Endothelial cell of umbilical vein (primary cell): ENCODE results near the gene CLASP2. TPM values are rescaled to one million over a fixed set of nuclear protein-coding genes. Genes with fewer than 3 reads are reported as not detected.

Experiments
- BruUV-seq: library from RNA; stranded (reverse); fragments of 400-500 nt; replicated peaks from 2 replicates; lab custom pipeline; 2021; lab: Mats Ljungman, UMichigan
- CTCF ChIA-PET: fragments of 300-600, 350-600 bp; sonication (Branson Sonifier 250); formaldehyde crosslinking; loops from one replicate; lab custom pipeline; 2021; ENCODE audit warnings: antibody characterized with exemption, inconsistent platforms; lab: Charles Lee
- POLR2A ChIA-PET: fragments of 300-600, 350-600 bp; sonication (Branson Sonifier 250); formaldehyde crosslinking; loops from one replicate; lab custom pipeline; 2021; ENCODE audit warnings: antibody characterized with exemption, inconsistent platforms; lab: Charles Lee
- DNase-seq: peaks from one replicate; pipeline ENCODE4 v3.0.0-alpha.2; 2011; ENCODE audit warnings: low read depth, low spot score
- FAIRE-seq: peaks from 2 replicates; lab custom pipeline; 2011; peaks lifted over from hg19 to GRCh38; lab: Jason Lieb, UNC
- H2AFZ ChIP-seq: 2 replicates; pipeline ENCODE4 v1.6.0; 2012; ENCODE audit warnings: low read depth, low read length, control low read depth, inconsistent platforms
- H3K27ac ChIP-seq: 2 replicates; pipeline ENCODE4 v1.5.1; 2011; ENCODE audit warnings: low read depth, mild to moderate bottlenecking, control low read depth, low read length, moderate library complexity; ENCODE audit not compliant: insufficient read depth
- H3K27me3 ChIP-seq, 2 experiments: 2 replicates each; pipeline versions ENCODE4 v1.6.0 to v1.6.1; 2011; ENCODE audit warnings: low read length in 2 of 2, mixed read lengths in 1 of 2; ENCODE audit not compliant: control insufficient read depth in 2 of 2, insufficient read depth in 2 of 2
- H3K36me3 ChIP-seq, 2 experiments: 2 replicates in 1 of 2; 3 replicates in 1 of 2; pipeline ENCODE4 v1.5.1; 2011; ENCODE audit warnings: low read length in 2 of 2, mild to moderate bottlenecking in 1 of 2, moderate library complexity in 1 of 2; ENCODE audit not compliant: control insufficient read depth in 2 of 2, insufficient read depth in 2 of 2; ENCODE audit errors: extremely low read depth in 1 of 2
- H3K4me1 ChIP-seq: 3 replicates; pipeline ENCODE4 v1.5.1; 2011; ENCODE audit warnings: mild to moderate bottlenecking, low read length; ENCODE audit not compliant: control insufficient read depth, insufficient read depth; ENCODE audit errors: extremely low read depth
- H3K4me2 ChIP-seq: 2 replicates; pipeline ENCODE4 v1.6.1; 2011; ENCODE audit warnings: low read length, control low read depth, mixed read lengths; ENCODE audit not compliant: insufficient read depth
- H3K4me3 ChIP-seq, 3 experiments: fragments of 200-600 bp in 1 of 3; sonication (generic), shearing (Covaris generic) in 1 of 3; replicated peaks in 1 of 3; 2 replicates each; pipeline ENCODE4 v1.5.1; 2011 to 2016; ENCODE audit warnings: control low read depth in 3 of 3, low read length in 3 of 3, mild to moderate bottlenecking in 2 of 3, inconsistent platforms in 1 of 3, low read depth in 1 of 3, moderate library complexity in 1 of 3; ENCODE audit not compliant: insufficient read depth in 1 of 3
- H3K79me2 ChIP-seq: 2 replicates; pipeline ENCODE4 v1.6.0; 2012; ENCODE audit warnings: low read length, inconsistent platforms; ENCODE audit not compliant: control insufficient read depth, insufficient read depth
- H3K9ac ChIP-seq: replicated peaks from 2 replicates; pipeline ENCODE3; 2011; ENCODE audit warnings: low read length, control low read depth; ENCODE audit not compliant: insufficient read depth; ENCODE audit errors: extremely low read depth
- H3K9me1 ChIP-seq: replicated peaks from 3 replicates; pipeline ENCODE4 v1.6.0; 2011; ENCODE audit warnings: mild to moderate bottlenecking, low read length; ENCODE audit not compliant: control insufficient read depth, insufficient read depth; ENCODE audit errors: extremely low read depth
- H3K9me3 ChIP-seq: replicated peaks from 2 replicates; pipeline ENCODE4 v1.5.1; 2012; ENCODE audit warnings: low read length, inconsistent platforms; ENCODE audit not compliant: control insufficient read depth, insufficient read depth
- H4K20me1 ChIP-seq: replicated peaks from 2 replicates; pipeline ENCODE3; 2011; ENCODE audit warnings: mild to moderate bottlenecking, low read length; ENCODE audit not compliant: control insufficient read depth, insufficient read depth; ENCODE audit errors: extremely low read depth
- CTCF ChIP-seq, 2 donors: IDR thresholded peaks; 1 replicate in 1 of 2; 2 replicates in 1 of 2; pipeline ENCODE4 v1.5.1; 2011; ENCODE audit warnings: low read length in 2 of 2, mild to moderate bottlenecking in 2 of 2, moderate library complexity in 2 of 2, control low read depth in 1 of 2, inconsistent platforms in 1 of 2, low read depth in 1 of 2; ENCODE audit not compliant: insufficient read depth in 1 of 2; ENCODE audit errors: extremely low read depth in 1 of 2
- EZH2 ChIP-seq: IDR thresholded peaks from 2 replicates; pipeline ENCODE4 v1.6.1; 2012; ENCODE audit warnings: borderline replicate concordance, low read depth, mild to moderate bottlenecking, moderate library complexity, low read length, inconsistent platforms; ENCODE audit not compliant: severe bottlenecking
- FOS ChIP-seq: IDR thresholded peaks from 2 replicates; pipeline ENCODE4 v1.6.1; 2011; ENCODE audit warnings: mild to moderate bottlenecking, low read length, moderate library complexity, borderline replicate concordance; ENCODE audit not compliant: insufficient read depth
- GATA2 ChIP-seq: IDR thresholded peaks from 2 replicates; pipeline ENCODE4 v1.7.0; 2011; ENCODE audit warnings: low read depth, mild to moderate bottlenecking, moderate library complexity, mixed read lengths, low read length; ENCODE audit not compliant: insufficient read length, insufficient read depth
- JUN ChIP-seq: IDR thresholded peaks from 2 replicates; pipeline ENCODE4 v1.6.1; 2011; ENCODE audit warnings: borderline replicate concordance, low read depth; ENCODE audit not compliant: insufficient read length, insufficient read depth
- MAX ChIP-seq: IDR thresholded peaks from 2 replicates; pipeline ENCODE4 v1.6.1; 2011; ENCODE audit not compliant: insufficient read depth, insufficient read length
- MYC ChIP-seq: IDR thresholded peaks from one replicate; pipeline ENCODE4 v1.6.1; 2011; ENCODE audit warnings: mild to moderate bottlenecking, low read depth, low read length
- POLR2A ChIP-seq: IDR thresholded peaks from 2 replicates; pipeline ENCODE4 v1.6.1; 2012; ENCODE audit warnings: low read depth, mild to moderate bottlenecking, control low read depth, low read length
- POLR2AphosphoS5 ChIP-seq: IDR thresholded peaks from 2 replicates; pipeline ENCODE4 v1.6.1; 2012; ENCODE audit warnings: low read depth, mild to moderate bottlenecking, control low read depth, low read length, moderate library complexity; ENCODE audit not compliant: insufficient read depth
- dilution Hi-C: fragments of 300-500 bp; cut with MboI; formaldehyde crosslinking; loops from one replicate; pipeline ENCODE4 v1.15.0; 2019; ENCODE audit warnings: low sequenced_read_pairs; ENCODE audit not compliant: extremely low pct_ligation_motif_present
- intact Hi-C: fragments of 100-400 bp; cut with micrococcal nuclease; formaldehyde crosslinking; loops from one replicate; pipeline ENCODE4 v1.10.0; 2022
- polyA plus RNA-seq, 4 experiments: library from polyadenylated mRNA; depleted of rRNA in 3 of 4; stranded (reverse) in 3 of 4; unstranded in 1 of 4; fragments of >200 nt; gene quantifications; 2 replicates each; pipeline versions ENCODE4 v1.2.1 to v1.2.3, GENCODE V29; 2011 to 2012; ENCODE audit warnings: missing spikeins in 1 of 4
- total RNA-seq: library from RNA; stranded (reverse); gene quantifications from 2 replicates; pipeline ENCODE4 v1.2.3, GENCODE V29; 2021

The CLASP2 gene
- total and polyA plus RNA-seq, 2 donors (not counting 3 experiments of a cell fraction or from before 2014, with no cell fraction given) = 15.0 to 55.0 TPM

GRCh38 chr3:33644582-33644981 lies 73.5 kb downstream of the CLASP2 start:
- dilution Hi-C loops (no loop called here), intact Hi-C loops (no loop called here)
- H3K9me1 ChIP-seq = no peaks in the 10 kb centered on the region
- POLR2A ChIA-PET = no interaction called here
- no peaks in the 10 kb centered on the region for H4K20me1 ChIP-seq
- no peak overlapping the region for H2AFZ ChIP-seq
- H3K79me2 ChIP-seq = no peaks in the 10 kb centered on the region
- TSS peak; percentile 14 for BruUV-seq
- no peak overlapping the region for H3K9ac ChIP-seq
- FAIRE-seq = no peak
- no peaks in the 10 kb centered on the region for H3K4me1 ChIP-seq
- no peak overlapping the region for H3K27ac ChIP-seq
- no peak overlapping the region for H3K4me2 ChIP-seq
- no peaks in the 10 kb centered on the region for H3K9me3 ChIP-seq
- no peak for TF ChIP-seq MYC
- TF ChIP-seq JUN = no peak
- TF ChIP-seq POLR2A = no peak
- no peak for TF ChIP-seq FOS
- TF ChIP-seq POLR2AphosphoS5 = no peak
- CTCF ChIA-PET = interaction anchor here (1.0 to 3.4 kb wide), 6 partner anchors 8 to 154 kb away, joined by 3 to 24 read pairs (median 10); partner anchors contain the start of gene PDCD6IP
- DNase-seq = no peak
- H3K4me3 ChIP-seq = no peak overlapping the region
- no peaks in the 10 kb centered on the region for H3K27me3 ChIP-seq
- H3K36me3 ChIP-seq = peaks cover 0 to 2% of the 10 kb centered on the region in 2 experiments

GRCh38 chr3:33642806-33643205 lies 75.2 kb downstream of the CLASP2 start:
- H4K20me1 ChIP-seq = no peaks in the 10 kb centered on the region

More at GRCh38 chr3:33642806-33643205, 75.2 kb downstream of the CLASP2 start:
- CTCF ChIA-PET = interaction anchor here (1.0 to 1.8 kb wide), 5 partner anchors 9 to 148 kb away, joined by 3 to 8 read pairs (median 3); no protein-coding TSS in a partner anchor
- no peak overlapping the region for H3K9ac ChIP-seq
- intact Hi-C loops (no loop called here), dilution Hi-C loops (no loop called here)
- no peaks in the 10 kb centered on the region for H3K79me2 ChIP-seq
- no TSS peak for BruUV-seq
- no peak for FAIRE-seq
- H2AFZ ChIP-seq = no peak overlapping the region
- no peaks in the 10 kb centered on the region for H3K9me1 ChIP-seq
- TF ChIP-seq GATA2 (no peak), MAX (no peak), POLR2A (no peak), FOS (no peak), MYC (no peak), POLR2AphosphoS5 (no peak), JUN (no peak), CTCF (IDR thresholded peaks at IDR 0.05; ENCODE audit: extremely low read depth in 1 of 2, insufficient read depth in 1 of 2, low read depth in 1 of 2, low read length in 2 of 2) (no peak), EZH2 (no peak)
- no peak overlapping the region for H3K27ac ChIP-seq
- DNase-seq = no peak
- no peaks in the 10 kb centered on the region for H3K4me1 ChIP-seq
- H3K9me3 ChIP-seq = no peaks in the 10 kb centered on the region
- H3K4me3 ChIP-seq = no peak overlapping the region
- POLR2A ChIA-PET = no interaction called here
- H3K36me3 ChIP-seq = peaks cover 0 to 2% of the 10 kb centered on the region in 2 experiments
- no peaks in the 10 kb centered on the region for H3K27me3 ChIP-seq
- no peak overlapping the region for H3K4me2 ChIP-seq
